ENCODE results near the gene PTBP3.
"Not testable (repeated sequence)": the region's sequence is repeated elsewhere in the genome, so short reads cannot be mapped to it uniquely, and the experiment has no call there.

The PTBP3 gene

DNA sequence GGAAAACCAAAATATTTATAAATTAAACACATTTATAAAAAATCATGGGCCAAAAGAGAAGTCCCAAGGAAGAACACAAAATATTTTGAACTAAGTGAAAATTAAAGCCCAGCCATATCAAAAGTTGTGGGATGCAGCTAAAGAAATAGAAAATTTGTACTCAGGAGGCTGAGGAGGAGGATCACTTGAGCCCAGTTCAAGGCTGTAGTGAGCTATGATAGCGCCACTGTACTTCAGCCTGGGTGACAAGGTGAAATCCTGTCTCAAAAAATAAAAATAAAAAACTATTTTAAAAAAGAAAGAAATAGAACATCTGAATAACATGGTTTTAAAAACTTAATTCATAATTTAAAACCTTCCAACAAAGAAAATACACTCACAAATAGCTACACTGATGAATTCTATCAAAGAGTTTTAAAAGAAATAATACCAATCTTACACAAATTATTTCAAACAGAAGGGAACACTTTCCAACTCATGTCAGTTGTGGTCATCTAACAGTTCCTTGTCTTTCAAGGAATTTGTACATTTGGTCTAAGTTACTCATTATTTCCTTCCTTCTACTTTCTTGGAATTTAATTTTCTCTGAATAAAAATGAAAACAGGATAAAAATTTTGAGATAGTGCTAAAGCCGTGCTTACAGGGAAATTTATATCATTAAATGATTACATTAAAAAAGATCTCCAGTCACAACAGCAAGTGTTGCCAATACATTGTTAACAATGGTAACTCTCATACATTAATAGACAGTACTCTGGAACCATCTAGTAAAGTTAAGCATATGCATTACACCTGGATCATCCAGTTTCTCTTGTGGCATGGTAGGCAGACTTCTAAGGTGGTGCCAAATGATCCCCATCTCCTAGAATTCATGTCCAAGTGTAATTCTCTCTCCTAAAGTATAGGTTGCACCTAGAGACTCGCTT lies 17.8 kb downstream of the PTBP3 start:
- no peak for DNase-seq

DNA sequence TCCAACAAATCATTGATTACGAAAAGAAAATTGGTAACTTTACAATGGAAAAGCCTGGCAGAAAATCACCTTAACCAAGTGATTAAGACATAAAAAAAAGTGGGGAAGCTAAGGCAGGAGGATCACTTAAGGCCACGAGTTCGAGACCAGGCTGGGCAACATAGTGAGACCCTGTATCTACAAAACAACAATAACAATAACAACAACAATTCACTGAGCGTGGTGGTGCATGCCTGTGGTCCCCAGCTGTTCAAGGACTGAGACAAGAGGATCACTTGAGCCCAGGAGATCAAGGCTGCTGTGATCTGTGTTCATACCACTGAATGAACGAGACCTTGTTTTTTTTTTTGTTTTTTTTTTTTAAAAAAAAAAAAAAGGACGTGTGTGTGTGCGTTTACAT lies 21.3 kb downstream of the PTBP3 start:
- DNase-seq = no peak

- DNase-seq = no peak
Measured at GRCh38 chr9:112311497-112311896, 21.9 kb downstream of the PTBP3 start.

GRCh38 chr9:112310826-112311225 lies 22.6 kb downstream of the PTBP3 start:
- no peak for DNase-seq

- no peak for DNase-seq
Measured at GRCh38 chr9:112308588-112308987, 24.8 kb downstream of the PTBP3 start.

DNA sequence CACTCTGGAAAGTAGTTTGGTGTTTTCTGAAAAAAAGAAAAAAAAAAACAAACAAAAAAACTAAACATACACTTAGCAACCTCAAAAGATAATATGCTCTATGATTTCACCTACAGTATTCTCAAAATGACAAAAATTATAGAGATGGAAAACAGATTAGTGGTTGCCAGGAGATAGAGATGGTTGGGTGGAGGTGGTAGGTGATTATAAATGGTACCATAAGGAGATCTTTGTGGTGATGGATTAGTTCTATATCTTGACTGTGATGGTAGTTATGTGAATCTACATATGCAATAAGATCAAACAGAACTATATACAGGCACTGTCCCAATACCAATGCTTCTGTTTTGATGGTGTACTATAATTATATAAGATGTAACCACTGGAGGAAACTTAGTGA lies 32.0 kb downstream of the PTBP3 start:
- no peak for DNase-seq

DNA sequence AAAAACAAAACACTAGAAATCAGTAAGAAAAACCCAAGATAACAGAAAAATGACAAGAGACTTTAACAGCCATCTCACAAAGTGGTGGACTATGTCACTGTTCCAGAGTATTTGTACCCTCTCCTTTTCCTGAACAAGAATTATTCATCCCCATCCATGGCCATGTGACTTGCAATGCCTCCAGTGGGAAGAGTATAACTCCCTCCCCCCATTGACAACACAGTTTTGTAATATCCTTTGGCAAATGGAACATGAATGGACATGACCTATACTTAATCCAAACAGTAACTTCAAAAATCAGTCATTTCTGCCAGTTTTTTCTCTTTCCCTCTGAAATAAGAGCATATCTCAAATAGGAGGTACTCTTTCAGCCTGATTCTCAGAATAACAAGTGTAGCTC lies 33.9 kb downstream of the PTBP3 start:
- DNase-seq = no peak

GRCh38 chr9:112296929-112297328 lies 36.5 kb downstream of the PTBP3 start:
- no peak for DNase-seq

DNA sequence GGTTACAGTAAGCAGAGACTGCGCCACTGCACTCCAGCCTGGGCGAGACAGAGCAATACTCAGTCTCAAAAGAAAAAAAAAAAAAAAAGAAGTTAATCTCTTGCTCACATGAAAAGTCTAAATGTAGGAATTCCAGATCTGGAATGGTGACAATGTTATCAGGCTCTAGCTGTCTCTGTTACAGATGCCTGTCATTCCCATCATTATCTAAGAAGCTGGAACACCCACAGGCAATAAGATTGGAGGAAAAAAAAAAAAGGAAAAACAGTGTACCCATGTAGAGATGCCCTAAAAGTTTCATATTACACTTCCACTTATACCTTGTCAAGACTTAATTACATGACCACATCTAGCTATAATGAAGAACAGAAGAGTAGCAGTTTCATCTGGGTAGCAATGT lies 38.2 kb downstream of the PTBP3 start:
- DNase-seq = no peak

DNA sequence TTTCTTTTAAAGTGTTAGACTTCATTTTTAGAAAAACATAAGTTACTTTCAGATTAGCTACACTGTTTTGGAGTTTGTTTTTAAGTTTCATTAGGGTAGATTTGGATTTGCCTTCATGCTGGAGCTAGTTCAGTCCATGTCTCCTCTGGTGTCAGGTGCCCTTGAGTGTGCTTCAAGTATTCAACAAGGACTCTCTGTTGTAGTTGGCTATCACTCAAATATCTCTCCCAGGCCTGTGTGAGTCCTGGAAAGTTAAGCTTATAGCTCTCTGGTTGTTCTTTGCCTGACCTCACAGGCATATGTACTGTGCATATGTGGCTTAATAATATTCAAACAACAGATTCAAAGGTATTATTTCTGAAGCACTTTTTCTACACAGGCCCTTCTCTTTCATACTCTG lies 45.4 kb downstream of the PTBP3 start:
- DNase-seq = no peak

DNA sequence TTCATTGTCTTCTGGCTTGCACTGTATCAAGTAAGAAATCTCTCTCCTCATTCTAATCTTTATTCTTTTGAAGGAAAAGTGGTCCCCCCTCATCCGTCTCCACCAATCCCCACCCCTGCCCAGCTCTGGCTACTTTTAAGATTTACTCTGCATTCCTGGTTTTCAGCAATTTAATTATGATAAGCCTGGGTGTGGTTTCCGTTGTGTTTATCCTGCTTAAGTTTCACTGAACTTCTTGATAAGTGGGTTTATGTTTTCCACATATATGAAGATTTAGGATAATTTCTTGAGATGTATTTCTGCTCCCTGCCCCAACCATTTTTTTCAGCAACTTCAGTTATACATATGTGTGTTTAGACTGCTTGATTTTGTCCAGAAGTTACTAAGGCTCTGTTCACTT lies 46.5 kb downstream of the PTBP3 start:
- no peak for DNase-seq

- no peak for DNase-seq
Measured at GRCh38 chr9:112285056-112285455, 48.4 kb downstream of the PTBP3 start.

DNA sequence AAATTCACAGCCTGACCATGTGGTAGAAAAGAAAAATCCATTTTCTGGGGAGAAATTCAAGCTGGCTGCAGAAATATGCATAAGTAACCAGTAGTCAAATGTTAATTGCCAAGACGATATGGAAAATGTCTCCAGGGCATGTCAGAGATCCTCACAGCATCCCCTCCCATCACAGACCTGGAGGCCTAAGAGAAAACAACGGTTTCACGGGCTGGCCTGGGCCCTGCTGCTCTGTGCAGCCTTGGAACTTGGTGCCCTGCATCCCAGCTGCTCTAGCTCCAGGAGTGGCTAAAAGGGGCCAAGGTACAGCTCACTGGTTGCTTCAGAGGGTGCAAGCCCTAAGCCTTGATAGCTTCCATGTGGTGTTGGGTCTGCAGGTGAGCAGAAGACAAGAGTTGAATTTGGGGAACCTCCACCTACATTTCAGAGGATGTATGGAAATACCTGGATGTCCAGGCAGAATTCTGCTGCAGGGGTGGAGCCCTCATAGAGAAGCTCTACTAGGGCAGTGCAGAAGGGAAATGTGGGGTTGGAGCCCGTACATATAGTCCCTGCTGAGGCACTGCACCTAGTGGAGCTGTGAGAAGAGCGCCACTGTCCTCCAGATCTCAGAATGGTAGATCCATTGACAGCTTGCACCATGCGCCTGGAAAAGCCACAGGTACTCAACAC lies 49.7 kb downstream of the PTBP3 start:
- no peak for DNase-seq

DNA sequence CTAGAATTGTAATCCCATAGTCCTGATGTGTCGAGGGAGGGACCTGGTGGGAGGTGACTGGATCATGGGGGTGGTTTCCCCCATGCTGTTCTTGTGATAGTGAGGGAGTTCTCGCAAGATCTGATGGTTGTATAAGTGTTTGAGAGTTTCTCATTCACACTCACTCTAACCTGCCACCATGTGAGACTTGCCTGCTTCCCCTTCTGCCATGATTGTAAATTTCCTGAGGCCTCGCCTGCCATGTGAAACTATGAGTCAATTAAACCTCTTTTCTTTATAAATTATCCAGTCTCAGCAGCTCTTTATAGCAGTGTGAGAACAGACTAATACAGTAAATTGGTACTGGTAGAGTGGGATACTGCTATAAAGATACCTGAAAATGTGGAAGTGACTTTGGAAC lies 50.6 kb downstream of the PTBP3 start:
- not testable (repeated sequence) for DNase-seq

DNA sequence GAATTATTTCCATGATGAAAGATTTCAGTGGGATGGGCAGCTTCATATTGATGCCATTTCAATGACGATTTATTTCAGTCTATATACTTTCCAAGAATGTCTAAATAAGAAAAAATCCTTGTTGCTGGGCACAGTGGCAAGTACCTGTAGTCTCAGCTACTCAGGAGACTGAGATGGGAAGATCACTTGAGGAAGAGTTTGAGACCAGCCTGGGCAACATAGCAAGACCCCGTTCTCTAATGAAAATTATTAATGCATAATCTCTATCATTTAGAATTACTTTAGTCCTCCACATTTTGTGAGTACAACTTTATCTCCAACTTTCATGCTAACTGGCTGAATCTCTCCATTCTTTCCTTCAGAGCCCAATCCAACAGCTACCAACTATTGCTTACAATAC lies 52.5 kb downstream of the PTBP3 start:
- no peak for DNase-seq

DNA sequence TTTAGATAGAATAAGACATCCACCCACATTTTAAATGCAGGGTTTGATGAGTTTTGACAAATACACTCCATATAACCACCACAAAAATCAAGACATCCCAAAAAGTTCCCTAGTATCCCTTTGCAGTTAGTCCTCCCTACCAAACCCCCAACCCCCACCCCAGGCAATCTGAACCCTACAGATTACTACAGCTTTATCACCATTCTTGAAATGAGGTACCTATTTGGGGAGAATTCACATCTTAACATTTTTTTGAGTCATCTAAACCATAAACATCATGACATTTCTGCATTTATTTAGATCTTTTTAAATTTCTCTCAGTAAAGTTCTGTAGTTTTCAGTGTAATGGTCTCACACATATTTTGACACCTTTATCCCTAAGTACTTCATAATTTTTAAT lies 53.9 kb downstream of the PTBP3 start:
- no peak for DNase-seq

- no peak for DNase-seq
Measured at GRCh38 chr9:112278152-112278551, 55.3 kb downstream of the PTBP3 start.

GRCh38 chr9:112274600-112274999 lies 58.8 kb downstream of the PTBP3 start:
- DNase-seq = no peak

DNA sequence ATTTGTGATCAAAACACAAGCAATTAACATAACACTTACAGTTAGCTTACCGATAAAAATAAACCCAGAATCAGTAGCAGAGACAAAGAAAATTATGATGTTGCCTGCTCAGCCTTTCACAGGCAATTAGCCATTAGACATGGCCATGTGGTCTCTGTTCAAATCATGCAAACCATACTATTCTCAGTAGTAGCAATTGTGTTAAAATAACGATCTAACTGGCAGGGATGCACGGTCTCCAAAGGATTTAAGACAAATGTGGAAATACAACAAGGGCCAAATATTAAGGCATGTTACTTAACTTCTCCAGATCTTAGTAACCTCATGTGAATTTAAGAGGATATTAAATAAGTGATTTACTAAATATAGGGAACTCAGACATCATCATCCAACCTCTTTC lies 59.5 kb downstream of the PTBP3 start:
- no peak for DNase-seq

- no peak for DNase-seq
Measured at GRCh38 chr9:112271466-112272098, 61.8 kb downstream of the PTBP3 start.

GRCh38 chr9:112268413-112268812 lies 65.0 kb downstream of the PTBP3 start:
- no peak for DNase-seq

- DNase-seq = not testable (repeated sequence)
Measured at GRCh38 chr9:112267086-112267485, 66.3 kb downstream of the PTBP3 start.

DNA sequence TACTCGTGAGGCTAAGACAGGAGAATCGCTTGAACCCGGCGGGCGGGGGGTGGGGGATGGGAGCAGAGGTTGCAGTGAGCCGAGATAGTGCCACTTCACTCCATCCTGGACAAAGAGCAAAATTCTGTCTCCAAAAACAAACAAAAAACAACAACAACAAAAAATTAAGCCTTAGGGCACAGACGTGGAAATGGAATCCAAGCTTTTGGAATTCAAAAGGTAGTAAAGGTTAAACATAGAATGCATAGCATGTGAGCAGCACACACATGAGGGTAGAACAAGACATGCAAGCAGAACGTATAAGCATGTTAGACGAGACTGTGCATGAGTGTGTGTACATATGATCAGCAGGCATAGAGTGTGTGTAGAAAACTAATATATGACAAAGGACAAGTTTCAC lies 68.0 kb downstream of the PTBP3 start:
- no peak for DNase-seq

GRCh38 chr9:112262577-112262976 lies 70.8 kb downstream of the PTBP3 start:
- DNase-seq = no peak
